ENCODE measurements around the gene TNFAIP8. TPM values are rescaled to one million over a fixed set of nuclear protein-coding genes. Genes with fewer than 3 reads are reported as not detected.

Gene TNFAIP8
- total RNA-seq, 1 donor from 2014 or later = 108 TPM

Other genes with a start within 250 kb of the TNFAIP8 start
- 80.0 and 89.2 TPM in 2 replicates for gene HSD17B4, start 96.5 kb downstream of the TNFAIP8 start, total RNA-seq